Measurements from ENCODE around the gene SP3. TPM values are rescaled to one million over a fixed set of nuclear protein-coding genes. Genes with fewer than 3 reads are reported as not detected.
A peak's percentile ranks its signal among the peaks of the same experiment; 100 is the strongest.

SP3 gene
- 63.4 and 69.8 TPM in 2 replicates for total RNA-seq (2014; rRNA removed; shearing (Covaris generic))
- polyA plus RNA-seq (2015; cell fraction: cytosol; rRNA removed), result 25.9 and 37.4 TPM in 2 replicates
- polyA plus RNA-seq (2015; cell fraction: nucleus; rRNA removed), result 28.4 and 38.9 TPM in 2 replicates

DNA sequence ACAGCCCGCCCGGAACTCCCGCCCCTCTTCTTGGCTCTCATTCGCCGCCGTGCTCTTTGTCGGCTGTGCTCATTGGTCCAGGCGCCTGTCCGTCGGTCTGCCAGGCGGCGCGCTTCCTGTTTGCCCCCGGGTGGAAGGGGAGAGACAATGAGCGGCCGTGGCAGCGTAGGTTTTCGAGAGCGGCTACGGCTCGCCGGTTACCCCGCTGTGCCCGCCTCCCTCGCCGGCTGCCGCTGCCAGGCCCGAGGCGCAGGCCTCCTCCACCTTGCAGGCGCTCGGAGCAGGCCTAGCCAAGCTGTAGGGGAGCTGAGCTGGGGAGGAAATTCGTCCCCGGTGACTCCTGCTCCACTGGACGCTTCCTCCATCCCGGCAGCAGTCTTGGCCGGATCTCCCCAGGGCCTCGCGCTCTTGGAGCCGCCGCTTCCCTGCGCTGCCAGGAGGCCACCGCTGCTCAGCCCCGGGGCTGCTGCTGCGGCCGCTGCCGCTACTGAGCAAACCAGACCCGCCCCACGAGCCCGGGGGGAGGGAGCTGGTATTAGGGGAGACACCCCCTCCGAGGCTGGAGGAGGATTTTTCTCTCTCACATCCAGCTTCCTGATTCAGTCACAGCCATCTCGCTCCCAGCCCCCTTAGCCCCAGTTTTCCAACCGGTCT, at the start of gene SP3:
TSS of gene SP3 (minus strand) at position 2 of the 654 bp plus-strand sequence. CDS start 202 bp downstream, outside the sequence.
- peak; percentile 96 for DNase-seq (ENCODE audit: low read depth, low spot score)
- in situ Hi-C loops (cut with HindIII; ENCODE audit: low pct_unique_long_range_greater_than_20kb, low sequenced_read_pairs), result no loop called here

- in situ Hi-C loops (cut with HindIII; ENCODE audit: low pct_unique_long_range_greater_than_20kb, low sequenced_read_pairs), result no loop called here
- DNase-seq (ENCODE audit: low read depth, low spot score), result no peak
These were observed 49.5 kb upstream of the SP3 start for GRCh38 chr2:174014699-174015070.

DNA sequence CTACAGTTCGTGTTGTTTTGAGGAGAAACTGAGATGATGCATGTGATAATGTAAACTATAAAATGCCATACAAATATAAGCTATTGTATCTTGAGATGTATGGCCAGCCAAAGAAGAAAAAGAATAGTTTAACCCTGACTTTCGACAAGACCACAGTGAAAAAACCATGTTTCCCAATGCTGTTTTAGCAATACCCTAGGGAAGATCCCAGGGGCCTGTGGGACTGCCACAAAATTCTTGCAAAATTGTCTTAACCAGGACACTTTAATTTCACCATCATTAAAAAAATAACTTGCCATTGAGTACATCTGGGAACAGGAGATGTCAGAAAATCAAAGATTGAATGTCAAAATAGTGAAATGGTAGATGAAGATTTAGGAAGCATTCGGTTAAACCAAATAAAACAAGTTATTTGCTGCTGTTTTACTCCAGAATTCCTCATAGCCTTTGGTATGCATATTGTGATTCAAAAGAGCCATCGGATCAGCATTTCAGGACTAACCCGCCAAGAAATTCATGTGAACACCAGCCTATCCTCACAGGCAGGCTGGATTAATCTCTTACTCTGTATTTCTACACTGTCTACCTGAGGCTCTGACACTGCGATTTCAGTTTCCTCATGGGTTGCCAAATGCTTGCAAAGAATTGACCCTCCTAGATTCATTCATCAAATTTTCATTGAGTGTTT, 49.0 kb upstream of the SP3 start:
- in situ Hi-C loops (cut with HindIII; ENCODE audit: low pct_unique_long_range_greater_than_20kb, low sequenced_read_pairs), result no loop called here
- no peak for DNase-seq (ENCODE audit: low read depth, low spot score)

- no peak for DNase-seq (ENCODE audit: low read depth, low spot score)
- in situ Hi-C loops (cut with HindIII; ENCODE audit: low pct_unique_long_range_greater_than_20kb, low sequenced_read_pairs), result no loop called here
These were observed 48.2 kb upstream of the SP3 start for GRCh38 chr2:174013315-174013751.

DNA sequence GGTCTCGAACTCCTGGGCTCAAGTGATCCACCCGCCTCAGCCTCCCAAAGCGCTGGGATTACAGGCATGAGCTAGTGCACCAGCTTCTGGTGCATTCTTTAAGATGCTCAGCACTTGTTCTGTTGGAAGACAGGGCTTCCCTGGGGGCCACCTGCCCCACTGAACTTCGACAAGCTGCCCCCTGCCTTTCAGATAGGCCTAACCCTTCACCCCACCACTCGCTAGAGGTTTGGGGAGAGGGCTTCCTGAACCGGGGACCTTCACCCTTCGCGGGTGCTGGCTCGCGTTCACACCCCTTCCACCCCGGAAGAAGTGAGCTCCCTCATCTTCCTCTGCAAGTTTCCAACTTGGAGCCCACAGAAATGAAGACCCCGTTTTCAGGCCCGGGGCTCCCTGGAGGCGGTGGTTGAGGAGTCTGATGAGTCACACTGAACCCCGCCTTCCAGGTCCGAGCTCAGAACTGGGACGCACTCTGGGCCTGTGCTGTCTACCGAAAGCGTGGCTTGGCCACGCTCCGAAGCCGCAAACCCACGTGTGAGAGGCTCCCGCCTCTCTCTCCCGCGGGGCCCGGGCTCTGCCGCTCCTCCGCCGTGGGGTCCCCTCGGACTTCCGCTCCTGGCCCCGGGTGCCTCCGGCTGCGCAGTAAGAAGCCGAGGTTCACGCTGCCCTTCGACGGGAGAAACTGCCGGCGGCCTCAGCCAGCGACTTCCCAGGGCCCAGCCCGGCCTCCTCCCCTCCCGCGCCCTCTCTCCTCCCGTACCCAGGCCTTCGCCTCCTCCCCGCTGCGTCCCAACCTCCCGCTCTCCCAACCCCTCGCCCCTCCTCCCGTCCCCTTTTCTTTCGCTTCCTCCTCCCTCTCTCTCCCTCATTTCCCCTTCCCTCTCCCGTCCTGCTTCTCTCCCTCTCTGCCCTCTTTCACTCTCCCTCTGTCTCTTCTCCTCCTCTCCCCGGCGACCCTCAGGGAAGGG, 47.5 kb upstream of the SP3 start:
- DNase-seq (ENCODE audit: low read depth, low spot score), result no peak
- in situ Hi-C loops (cut with HindIII; ENCODE audit: low pct_unique_long_range_greater_than_20kb, low sequenced_read_pairs), result no loop called here

DNA sequence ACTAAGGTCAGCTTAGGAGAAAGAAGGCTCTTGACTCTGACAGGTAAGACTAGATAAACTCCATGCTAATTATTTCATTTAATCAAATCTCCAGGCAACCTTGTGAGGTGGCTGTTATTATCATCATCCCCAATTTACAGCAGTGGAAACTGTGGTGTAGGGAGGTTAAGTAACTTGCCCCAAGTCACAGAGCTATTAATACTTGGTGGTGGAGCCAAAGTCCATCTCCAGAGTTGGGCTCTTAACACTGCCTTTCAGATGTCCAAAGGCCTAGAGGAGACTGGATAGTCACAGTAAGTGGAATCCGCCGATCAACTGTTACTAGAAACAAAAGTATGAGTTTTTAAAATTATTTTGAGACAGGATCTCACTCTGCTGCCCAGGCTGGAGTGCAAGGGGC, 46.6 kb upstream of the SP3 start:
- in situ Hi-C loops (cut with HindIII; ENCODE audit: low pct_unique_long_range_greater_than_20kb, low sequenced_read_pairs), result no loop called here
- no peak for DNase-seq (ENCODE audit: low read depth, low spot score)

GRCh38 chr2:174011173-174011572, 46.0 kb upstream of the SP3 start:
- no peak for DNase-seq (ENCODE audit: low read depth, low spot score)
- in situ Hi-C loops (cut with HindIII; ENCODE audit: low pct_unique_long_range_greater_than_20kb, low sequenced_read_pairs), result no loop called here

GRCh38 chr2:174009488-174010223, 44.5 kb upstream of the SP3 start:
- in situ Hi-C loops (cut with HindIII; ENCODE audit: low pct_unique_long_range_greater_than_20kb, low sequenced_read_pairs), result no loop called here
- no peak for DNase-seq (ENCODE audit: low read depth, low spot score)

GRCh38 chr2:174008720-174009119, 43.5 kb upstream of the SP3 start:
- DNase-seq (ENCODE audit: low read depth, low spot score), result no peak
- in situ Hi-C loops (cut with HindIII; ENCODE audit: low pct_unique_long_range_greater_than_20kb, low sequenced_read_pairs), result no loop called here

GRCh38 chr2:174007010-174007409, 41.8 kb upstream of the SP3 start:
- in situ Hi-C loops (cut with HindIII; ENCODE audit: low pct_unique_long_range_greater_than_20kb, low sequenced_read_pairs), result no loop called here
- peak; percentile 28 for DNase-seq (ENCODE audit: low read depth, low spot score)

GRCh38 chr2:174005801-174006419, 40.7 kb upstream of the SP3 start:
- no peak for DNase-seq (ENCODE audit: low read depth, low spot score)
- in situ Hi-C loops (cut with HindIII; ENCODE audit: low pct_unique_long_range_greater_than_20kb, low sequenced_read_pairs), result no loop called here

GRCh38 chr2:174004905-174005605, 39.9 kb upstream of the SP3 start:
- no peak for DNase-seq (ENCODE audit: low read depth, low spot score)

DNA sequence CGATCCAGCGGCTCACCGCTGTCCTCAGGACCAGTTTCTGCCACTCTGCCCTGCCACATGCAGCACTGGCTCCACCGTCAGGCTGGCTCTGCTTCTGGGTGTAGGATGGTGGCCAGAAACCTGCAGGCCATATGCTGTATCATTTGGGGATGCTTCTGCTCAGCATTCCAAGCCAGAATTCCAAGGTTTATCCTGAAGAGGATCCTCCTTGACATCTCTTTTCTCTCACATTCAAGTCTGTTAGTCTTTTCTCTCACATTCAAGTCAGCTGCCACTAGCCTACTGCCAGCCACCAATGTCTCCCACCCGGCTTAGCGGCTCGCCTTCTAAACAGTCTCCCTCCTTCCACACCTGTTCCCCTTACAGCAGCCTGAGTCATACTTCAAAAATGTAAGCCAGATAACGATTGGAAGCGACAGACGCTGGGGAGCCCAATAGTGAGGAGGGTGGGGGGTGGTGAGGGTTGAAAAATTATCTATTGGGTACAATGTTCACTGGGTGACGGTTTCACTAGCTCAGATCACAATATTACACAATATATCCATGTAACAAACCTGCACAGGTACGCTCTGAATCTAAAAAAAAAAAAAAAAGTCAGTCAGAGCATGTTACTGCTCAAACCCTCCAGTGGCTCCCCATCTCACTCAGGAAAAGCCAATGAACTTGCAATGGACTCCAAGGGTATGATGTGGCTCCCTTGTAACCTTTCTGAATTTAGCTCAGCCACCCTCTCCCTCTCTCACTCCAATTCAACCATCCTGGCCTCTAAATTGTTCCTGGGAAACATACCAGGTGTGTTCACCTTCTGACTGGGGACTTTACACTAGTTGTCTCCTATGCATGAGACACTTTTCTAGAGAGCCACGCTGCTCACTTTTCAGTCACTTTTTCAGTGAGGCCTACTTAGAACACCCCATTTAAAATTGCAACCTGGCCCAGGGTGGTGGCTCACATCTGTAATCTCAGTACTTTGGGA, 38.8 kb upstream of the SP3 start:
- in situ Hi-C loops (cut with HindIII; ENCODE audit: low pct_unique_long_range_greater_than_20kb, low sequenced_read_pairs), result no loop called here
- DNase-seq (ENCODE audit: low read depth, low spot score), result peak; percentile 19

More at GRCh38 chr2:174004905-174005605, 39.9 kb upstream of the SP3 start:
- in situ Hi-C loops (cut with HindIII; ENCODE audit: low pct_unique_long_range_greater_than_20kb, low sequenced_read_pairs), result no loop called here

DNA sequence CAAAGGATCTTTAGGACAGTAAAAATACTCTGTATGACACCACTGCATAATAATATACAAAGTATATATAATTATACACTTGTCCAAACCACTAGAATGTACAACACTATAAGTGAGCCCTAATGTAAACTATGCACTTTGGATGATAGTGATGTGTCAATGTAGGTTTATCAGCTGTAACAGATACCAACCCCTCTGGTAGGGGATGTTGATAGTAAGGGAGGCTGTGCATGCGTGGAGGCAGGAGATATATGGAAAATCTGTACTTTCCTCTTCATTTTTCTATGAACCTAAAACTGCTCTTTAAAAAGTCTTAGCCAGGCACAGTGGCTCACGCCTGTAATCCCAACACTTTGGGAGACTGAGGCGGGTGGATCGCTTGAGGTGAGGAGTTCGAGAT, 37.5 kb upstream of the SP3 start:
- in situ Hi-C loops (cut with HindIII; ENCODE audit: low pct_unique_long_range_greater_than_20kb, low sequenced_read_pairs), result no loop called here
- DNase-seq (ENCODE audit: low read depth, low spot score), result no peak

GRCh38 chr2:174001107-174001506, 35.9 kb upstream of the SP3 start:
- in situ Hi-C loops (cut with HindIII; ENCODE audit: low pct_unique_long_range_greater_than_20kb, low sequenced_read_pairs), result no loop called here
- DNase-seq (ENCODE audit: low read depth, low spot score), result no peak
